Testis (tissue), 3 donors: ENCODE results near the gene SBK1. TPM values are rescaled to one million over a fixed set of nuclear protein-coding genes. Genes with fewer than 3 reads are reported as not detected.

Experiments used
- DNase-seq: peaks from one replicate; pipeline ENCODE4 v3.0.0-alpha.2; 2019
- H3K27ac ChIP-seq, 2 donors: fragments of 200-600 bp; sonication (generic); one replicate each; pipeline ENCODE4 v1.5.1; 2019
- H3K27me3 ChIP-seq: fragments of 200-600 bp; sonication (generic); one replicate; pipeline ENCODE4 v1.5.1; 2019
- H3K36me3 ChIP-seq: fragments of 200-600 bp; sonication (generic); one replicate; pipeline ENCODE4 v1.5.1; 2017; ENCODE audit warnings: low read depth; ENCODE audit errors: missing control alignments
- H3K4me1 ChIP-seq: fragments of 200-600 bp; sonication (generic); one replicate; pipeline ENCODE4 v1.5.1; 2019
- H3K4me3 ChIP-seq, 2 donors: fragments of 200-600 bp; sonication (generic); one replicate each; pipeline ENCODE4 v1.5.1; 2017 to 2019
- H3K9me3 ChIP-seq: fragments of 200-600 bp; sonication (generic); one replicate; pipeline ENCODE4 v1.5.1; 2017
- CTCF ChIP-seq, 3 experiments: fragments of 450-650 bp in 2 of 3; fragments of 200-600 bp in 1 of 3; sonication (generic) in 1 of 3; IDR thresholded peaks; one replicate each; pipeline ENCODE4 v1.5.1; 2016 to 2019; ENCODE audit warnings: antibody characterized with exemption in 3 of 3, mild to moderate bottlenecking in 2 of 3, moderate library complexity in 1 of 3
- POLR2A ChIP-seq: fragments of 450-650 bp; IDR thresholded peaks from one replicate; pipeline ENCODE4 v1.6.1; 2017; ENCODE audit warnings: antibody characterized with exemption, mild to moderate bottlenecking, moderate library complexity
- WGBS, 2 donors: methylation state at CpG; one replicate each; pipeline ENCODE4 v1.1.5; 2018; 5-methylcytosine and 5-hydroxymethylcytosine counted together
- intact Hi-C: fragments of 100-400 bp; cut with DNase I; formaldehyde crosslinking; loops from one replicate; pipeline ENCODE4 v1.15.1; 2023; ENCODE audit warnings: low total_unique reads
- polyA plus RNA-seq: library from polyadenylated mRNA; stranded (reverse); fragments of 350-450 nt; fragmentation: Illumina TruSeq; extraction: RNeasy Lipid Tissue Mini Kit (QIAGEN cat#74804); gene quantifications from one replicate; pipeline ENCODE4 v1.2.3, GENCODE V29; 2014; ENCODE audit warnings: low read depth, low replicate concordance; ENCODE audit not compliant: insufficient read depth
- total RNA-seq, 2 donors: library from RNA; depleted of rRNA; stranded (reverse); fragments of >200 nt; gene quantifications; one replicate each; pipeline ENCODE4 v1.2.3, GENCODE V29; 2016

SBK1 gene
- total and polyA plus RNA-seq, 3 donors from 2014 or later: 4.1 to 8.1 (median 4.6) TPM

GRCh38 chr16:28279006-28279405, 13.3 kb upstream of the SBK1 start:
- no peaks in the 10 kb centered on the region for H3K9me3 ChIP-seq
- TF ChIP-seq CTCF (IDR thresholded peaks at IDR 0.05) (no peak), POLR2A (no peak)
- no peak overlapping the region for H3K4me3 ChIP-seq
- peaks cover 7% of the 10 kb centered on the region for H3K4me1 ChIP-seq
- H3K36me3 ChIP-seq: no peaks in the 10 kb centered on the region
- no peak overlapping the region for H3K27ac ChIP-seq
- no peaks in the 10 kb centered on the region for H3K27me3 ChIP-seq
- 91 to 96% methylated on average over 6 of the region's 6 CpGs for WGBS, 2 donors
- DNase-seq: no peak
- intact Hi-C loops: loop anchor here (5.0 kb wide), 1 partner anchor 38 kb away; no protein-coding TSS in a partner anchor

- intact Hi-C loops: no loop called here
Measured at GRCh38 chr16:28280881-28281836, 11.2 kb upstream of the SBK1 start.

GRCh38 chr16:28282045-28282444, 10.3 kb upstream of the SBK1 start:
- H3K4me3 ChIP-seq: no peak overlapping the region
- no peaks in the 10 kb centered on the region for H3K27me3 ChIP-seq
- H3K36me3 ChIP-seq: no peaks in the 10 kb centered on the region
- intact Hi-C loops: no loop called here
- DNase-seq: no peak
- TF ChIP-seq CTCF (IDR thresholded peaks at IDR 0.05) (no peak), POLR2A (no peak)
- no peak overlapping the region for H3K27ac ChIP-seq
- no peaks in the 10 kb centered on the region for H3K9me3 ChIP-seq
- 87 to 93% methylated on average over 8 of the region's 8 CpGs for WGBS, 2 donors
- H3K4me1 ChIP-seq: peaks cover 7% of the 10 kb centered on the region

More at GRCh38 chr16:28280881-28281836, 11.2 kb upstream of the SBK1 start:
- DNase-seq: no peak
- peaks cover 7% of the 10 kb centered on the region for H3K4me1 ChIP-seq
- H3K9me3 ChIP-seq: no peaks in the 10 kb centered on the region
- H3K27ac ChIP-seq: no peak overlapping the region
- H3K4me3 ChIP-seq: no peak overlapping the region
- no peaks in the 10 kb centered on the region for H3K36me3 ChIP-seq
- no peaks in the 10 kb centered on the region for H3K27me3 ChIP-seq
- WGBS, 2 donors: 62 to 65% methylated on average over 15 of the region's 15 CpGs
- no peak for TF ChIP-seq POLR2A
- no peak for TF ChIP-seq CTCF (IDR thresholded peaks at IDR 0.05)

GRCh38 chr16:28283173-28283572, 9.2 kb upstream of the SBK1 start:
- intact Hi-C loops: no loop called here
- peaks cover 1% of the 10 kb centered on the region for H3K4me1 ChIP-seq
- H3K27me3 ChIP-seq: no peaks in the 10 kb centered on the region
- no peaks in the 10 kb centered on the region for H3K9me3 ChIP-seq
- no peak overlapping the region for H3K4me3 ChIP-seq
- 86 to 92% methylated on average over 9 of the region's 9 CpGs for WGBS, 2 donors
- no peaks in the 10 kb centered on the region for H3K36me3 ChIP-seq
- no peak for TF ChIP-seq POLR2A
- no peak for TF ChIP-seq CTCF (IDR thresholded peaks at IDR 0.05)
- DNase-seq: no peak
- no peak overlapping the region for H3K27ac ChIP-seq
